GM12878 (cell line): ENCODE measurements around the gene CRYL1. TPM values are rescaled to one million over a fixed set of nuclear protein-coding genes. Genes with fewer than 3 reads are reported as not detected.

Source experiments
- ATAC-seq: fragments of 200-7000 bp; cut with Tn5 transposase; 3 replicates; pipeline ENCODE4 v1.9.1; 2020; ENCODE audit warnings: mild to moderate bottlenecking, moderate library complexity
- BruUV-seq: library from RNA; stranded (reverse); fragments of 400-500 nt; replicated peaks from 2 replicates; lab custom pipeline; 2021; lab: Mats Ljungman, UMichigan
- CTCF ChIA-PET: fragments of 300-600 bp; sonication (Branson Sonifier 250); formaldehyde crosslinking; extraction: SDS; loops from one replicate; lab custom pipeline; 2021; ENCODE audit warnings: inconsistent platforms; lab: Yijun Ruan, JAX
- POLR2A ChIA-PET: fragments of 350-600 bp; formaldehyde crosslinking; extraction: SDS; loops from one replicate; lab custom pipeline; 2021; ENCODE audit warnings: inconsistent platforms; lab: Charles Lee
- RAD21 ChIA-PET: fragments of 300-600 bp; sonication (Branson Sonifier 250); formaldehyde crosslinking; loops from one replicate; lab custom pipeline; 2023; ENCODE audit warnings: antibody characterized with exemption; ENCODE audit not compliant: unreplicated experiment; lab: Charles Lee
- SMC1A ChIA-PET: fragments of 300-600 bp; sonication (Branson Sonifier 250); formaldehyde crosslinking; loops from one replicate; lab custom pipeline; 2023; ENCODE audit not compliant: unreplicated experiment, uncharacterized antibody; lab: Charles Lee
- DNase-seq: peaks from one replicate; pipeline ENCODE4 v3.0.0-alpha.2; 2011; ENCODE audit warnings: low read depth, low spot score
- FAIRE-seq: peaks from 3 replicates; lab custom pipeline; 2011; peaks lifted over from hg19 to GRCh38; lab: Jason Lieb, UNC
- H2AFZ ChIP-seq: 2 replicates; pipeline ENCODE4 v1.6.0; 2011; ENCODE audit warnings: low read depth, low read length, control low read depth; ENCODE audit not compliant: control insufficient read depth
- H3K27ac ChIP-seq: 2 replicates; pipeline ENCODE4 v1.5.1; 2011; ENCODE audit warnings: control low read depth; ENCODE audit not compliant: control insufficient read depth, insufficient read depth
- H3K27me3 ChIP-seq, 2 experiments: replicated peaks in 1 of 2; 2 replicates each; pipeline versions ENCODE4 v1.6.0 to v1.6.1; 2011; ENCODE audit warnings: low read length in 1 of 2; ENCODE audit not compliant: control insufficient read depth in 2 of 2, insufficient read depth in 2 of 2
- H3K36me3 ChIP-seq, 2 experiments: 2 replicates each; pipeline ENCODE4 v1.5.1; 2011; ENCODE audit warnings: low read length in 1 of 2; ENCODE audit not compliant: control insufficient read depth in 2 of 2, insufficient read depth in 2 of 2
- H3K4me1 ChIP-seq: 2 replicates; pipeline ENCODE4 v1.6.1; 2011; ENCODE audit warnings: mild to moderate bottlenecking, low read length, moderate library complexity, mixed read lengths; ENCODE audit not compliant: control insufficient read depth, insufficient read depth
- H3K4me2 ChIP-seq: 2 replicates; pipeline ENCODE4 v1.6.0; 2011; ENCODE audit warnings: control low read depth; ENCODE audit not compliant: control insufficient read depth, insufficient read depth
- H3K4me3 ChIP-seq: fragments of 200-600 bp; sonication (generic); 2 replicates; pipeline ENCODE4 v1.5.1; 2016
- H3K79me2 ChIP-seq: 2 replicates; pipeline ENCODE4 v1.6.0; 2011; ENCODE audit warnings: low read length; ENCODE audit not compliant: control insufficient read depth, insufficient read depth
- H3K9ac ChIP-seq: 2 replicates; pipeline ENCODE4 v1.8.0; 2011; ENCODE audit warnings: low read length, control low read depth, mixed read lengths; ENCODE audit not compliant: control insufficient read depth, insufficient read depth
- H3K9me3 ChIP-seq: replicated peaks from 3 replicates; pipeline ENCODE4 v1.5.1; 2011; ENCODE audit warnings: mild to moderate bottlenecking, low read length; ENCODE audit not compliant: control insufficient read depth, insufficient read depth
- H4K20me1 ChIP-seq: 2 replicates; pipeline ENCODE4 v1.6.0; 2011; ENCODE audit not compliant: control insufficient read depth, insufficient read depth
- BACH1 ChIP-seq: fragments of 450-650 bp; IDR thresholded peaks from 2 replicates; pipeline ENCODE4 v1.6.1; 2017; ENCODE audit warnings: mild to moderate bottlenecking, borderline replicate concordance
- CHD4 ChIP-seq: fragments of 200-600 bp; sonication (generic); IDR thresholded peaks from 2 replicates; pipeline ENCODE4 v1.6.1; 2016; ENCODE audit warnings: mild to moderate bottlenecking
- RBBP5 ChIP-seq: fragments of 200-600 bp; sonication (generic); conservative IDR thresholded peaks from 2 replicates; pipeline ENCODE4 v1.6.1; 2016
- SIX5 ChIP-seq: IDR thresholded peaks from 2 replicates; pipeline ENCODE4 v1.6.1; 2011; ENCODE audit warnings: mild to moderate bottlenecking, low read depth, low read length, moderate library complexity; ENCODE audit not compliant: severe bottlenecking
- in situ Hi-C: fragments of 300-500 bp; cut with MboI; formaldehyde crosslinking; loops from 9 replicates; pipeline ENCODE4 v1.14.3; 2018; ENCODE audit warnings: mixed read lengths
- intact Hi-C: fragments of 100-400 bp; cut with micrococcal nuclease; formaldehyde crosslinking; loops from one replicate; pipeline ENCODE4 v1.14.2; 2022; ENCODE audit not compliant: unreplicated experiment
- polyA plus RNA-seq, 11 experiments: library from polyadenylated mRNA; depleted of rRNA in 4 of 11; unstranded in 6 of 11; stranded (reverse) in 5 of 11; fragments of >200 nt; fragmentation: Nextera tagmentation in 4 of 11; fragmentation: Illumina TruSeq in 1 of 11; extraction: Ambion mirVana in 4 of 11; extraction: Trizol in 1 of 11; gene quantifications; 1 replicate in 1 of 11; 2 replicates in 10 of 11; pipeline versions ENCODE4 v1.2.1 to v1.2.3, GENCODE V29; 2011 to 2016; ENCODE audit warnings: inconsistent platforms in 2 of 11, missing spikeins in 2 of 11, low read depth in 1 of 11
- total RNA-seq, 4 experiments: library from RNA; depleted of rRNA in 3 of 4; stranded (reverse); fragments of >200 nt in 3 of 4; fragmentation: Illumina TruSeq in 1 of 4; extraction: Trizol in 1 of 4; gene quantifications; 2 replicates each; pipeline versions ENCODE4 v1.2.1 to v1.2.3, GENCODE V29; 2013 to 2021
- TF ChIP-seq, protein P1 (sequence below): IDR thresholded peaks from 2 replicates; pipeline ENCODE4 v1.6.1; 2011; ENCODE audit warnings: borderline replicate concordance, low read depth, mild to moderate bottlenecking, moderate library complexity, low read length; ENCODE audit not compliant: insufficient read depth, poor library complexity, severe bottlenecking
- TF ChIP-seq, protein P2 (sequence below): fragments of 150-350 bp; IDR thresholded peaks from 2 replicates; pipeline ENCODE4 v1.6.1; 2014; ENCODE audit warnings: mild to moderate bottlenecking, low read depth, low read length
- TF ChIP-seq, protein P3 (sequence below): fragments of 450-650 bp; IDR thresholded peaks from 2 replicates; pipeline ENCODE4 v1.6.1; 2017; ENCODE audit warnings: borderline replicate concordance

The CRYL1 gene
- total and polyA plus RNA-seq, 10 of the 15 experiments (the other 5 are each of a cell fraction or from before 2014, with no cell fraction given): 5.5 to 36.7 (median 12.2) TPM

DNA sequence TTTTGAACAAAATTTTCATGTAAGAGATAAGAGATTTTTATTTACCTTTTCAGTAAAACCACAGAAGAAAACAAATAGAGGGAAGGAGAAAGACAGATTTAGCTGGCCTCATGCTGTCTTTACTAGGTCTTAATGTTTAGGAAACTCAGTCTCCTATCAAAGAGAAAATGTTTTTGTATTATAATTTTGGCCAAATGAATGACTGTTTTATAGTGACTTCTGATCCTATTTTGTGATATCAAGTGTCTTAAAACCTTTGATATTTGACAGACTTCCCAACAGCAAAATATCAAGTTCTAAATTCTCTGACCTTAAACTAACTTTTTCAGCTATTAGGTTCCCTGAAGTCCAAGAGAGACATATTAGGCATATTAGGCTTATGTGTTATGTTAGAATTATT is 27.0 kb downstream of the CRYL1 start:
- POLR2A ChIA-PET: interaction anchor here (0.5 kb wide), 1 partner anchor 318 kb away, joined by 3 read pairs; no protein-coding TSS in a partner anchor
- Histone ChIP-seq H3K79me2 (no peaks in the 10 kb centered on the region), H2AFZ (no peak overlapping the region), H3K27me3 (no peaks in the 10 kb centered on the region), H3K36me3 (no peaks in the 10 kb centered on the region), H3K9me3 (no peaks in the 10 kb centered on the region), H3K4me1 (no peaks in the 10 kb centered on the region), H3K4me2 (no peak overlapping the region), H3K27ac (no peak overlapping the region), H4K20me1 (no peaks in the 10 kb centered on the region), H3K9ac (no peak overlapping the region), H3K4me3 (no peak overlapping the region)
- RAD21 ChIA-PET: no interaction called here
- no peak for DNase-seq
- in situ Hi-C loops: no loop called here
- intact Hi-C loops: loop anchor here (5.0 to 10.0 kb wide), 5 partner anchors 54 to 979 kb away; partner anchors contain the start of genes EEF1AKMT1 and IL17D
- CTCF ChIA-PET: interaction anchor here (1.0 to 1.4 kb wide), 3 partner anchors 11 to 427 kb away, joined by 3 to 4 read pairs (median 4); no protein-coding TSS in a partner anchor
- no peak for FAIRE-seq
- no peak for TF ChIP-seq RBBP5
- no peak for TF ChIP-seq CHD4
- TF ChIP-seq, protein P1, sequence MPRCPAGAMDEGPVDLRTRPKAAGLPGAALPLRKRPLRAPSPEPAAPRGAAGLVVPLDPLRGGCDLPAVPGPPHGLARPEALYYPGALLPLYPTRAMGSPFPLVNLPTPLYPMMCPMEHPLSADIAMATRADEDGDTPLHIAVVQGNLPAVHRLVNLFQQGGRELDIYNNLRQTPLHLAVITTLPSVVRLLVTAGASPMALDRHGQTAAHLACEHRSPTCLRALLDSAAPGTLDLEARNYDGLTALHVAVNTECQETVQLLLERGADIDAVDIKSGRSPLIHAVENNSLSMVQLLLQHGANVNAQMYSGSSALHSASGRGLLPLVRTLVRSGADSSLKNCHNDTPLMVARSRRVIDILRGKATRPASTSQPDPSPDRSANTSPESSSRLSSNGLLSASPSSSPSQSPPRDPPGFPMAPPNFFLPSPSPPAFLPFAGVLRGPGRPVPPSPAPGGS: no peak
- TF ChIP-seq, protein P2, sequence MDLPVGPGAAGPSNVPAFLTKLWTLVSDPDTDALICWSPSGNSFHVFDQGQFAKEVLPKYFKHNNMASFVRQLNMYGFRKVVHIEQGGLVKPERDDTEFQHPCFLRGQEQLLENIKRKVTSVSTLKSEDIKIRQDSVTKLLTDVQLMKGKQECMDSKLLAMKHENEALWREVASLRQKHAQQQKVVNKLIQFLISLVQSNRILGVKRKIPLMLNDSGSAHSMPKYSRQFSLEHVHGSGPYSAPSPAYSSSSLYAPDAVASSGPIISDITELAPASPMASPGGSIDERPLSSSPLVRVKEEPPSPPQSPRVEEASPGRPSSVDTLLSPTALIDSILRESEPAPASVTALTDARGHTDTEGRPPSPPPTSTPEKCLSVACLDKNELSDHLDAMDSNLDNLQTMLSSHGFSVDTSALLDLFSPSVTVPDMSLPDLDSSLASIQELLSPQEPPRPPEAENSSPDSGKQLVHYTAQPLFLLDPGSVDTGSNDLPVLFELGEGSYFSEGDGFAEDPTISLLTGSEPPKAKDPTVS: no peak
- TF ChIP-seq BACH1: no peak
- TF ChIP-seq, protein P3, sequence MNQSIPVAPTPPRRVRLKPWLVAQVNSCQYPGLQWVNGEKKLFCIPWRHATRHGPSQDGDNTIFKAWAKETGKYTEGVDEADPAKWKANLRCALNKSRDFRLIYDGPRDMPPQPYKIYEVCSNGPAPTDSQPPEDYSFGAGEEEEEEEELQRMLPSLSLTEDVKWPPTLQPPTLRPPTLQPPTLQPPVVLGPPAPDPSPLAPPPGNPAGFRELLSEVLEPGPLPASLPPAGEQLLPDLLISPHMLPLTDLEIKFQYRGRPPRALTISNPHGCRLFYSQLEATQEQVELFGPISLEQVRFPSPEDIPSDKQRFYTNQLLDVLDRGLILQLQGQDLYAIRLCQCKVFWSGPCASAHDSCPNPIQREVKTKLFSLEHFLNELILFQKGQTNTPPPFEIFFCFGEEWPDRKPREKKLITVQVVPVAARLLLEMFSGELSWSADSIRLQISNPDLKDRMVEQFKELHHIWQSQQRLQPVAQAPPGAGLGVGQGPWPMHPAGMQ: no peak
- TF ChIP-seq SIX5: no peak
- BruUV-seq: no TSS peak
- SMC1A ChIA-PET: interaction anchor here (1.3 to 1.4 kb wide), 2 partner anchors 350 to 426 kb away, joined by 3 to 7 read pairs; no protein-coding TSS in a partner anchor
- ATAC-seq: no peak
